ENCODE results near the gene FEZF1. TPM values are rescaled to one million over a fixed set of nuclear protein-coding genes. Genes with fewer than 3 reads are reported as not detected.

Gene FEZF1
- total RNA-seq: not detected in 2 replicates

DNA sequence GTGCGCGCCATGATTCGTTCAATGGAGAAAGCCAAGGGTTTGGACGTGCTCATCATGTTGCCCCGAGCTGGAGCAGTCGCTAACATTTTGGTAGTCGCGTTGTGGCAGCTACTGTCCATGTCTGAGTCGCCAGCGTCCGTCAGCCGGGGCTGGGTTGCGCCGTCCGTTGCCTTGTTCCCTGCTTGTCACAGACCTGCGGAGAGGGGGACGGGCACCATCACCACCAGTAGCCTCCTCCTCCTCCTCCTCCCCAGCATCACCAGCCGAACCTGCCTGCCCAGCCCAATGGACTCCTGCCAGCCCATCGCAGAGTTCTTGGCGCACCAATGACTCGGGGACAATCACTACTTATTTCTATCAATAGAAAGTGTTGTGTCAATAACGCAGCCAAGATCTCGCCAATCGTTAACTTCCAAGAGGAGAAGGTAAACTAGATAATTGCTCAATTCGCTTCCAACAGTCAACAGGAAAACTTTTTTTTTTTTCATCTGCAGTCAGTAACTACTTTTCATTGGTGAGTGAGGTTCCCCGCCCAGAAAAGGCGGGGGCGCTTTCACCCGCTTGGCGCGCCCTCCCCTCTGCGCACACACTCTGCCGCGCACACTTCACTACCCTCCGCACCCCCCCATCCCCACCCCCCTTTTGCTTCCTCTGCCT lies at the start of gene FEZF1:
TSS of gene FEZF1 (minus strand) at position 432 of the 657 bp plus-strand sequence. CDS start at position 119, 313 bp downstream.
- TF ChIP-seq, protein P1, sequence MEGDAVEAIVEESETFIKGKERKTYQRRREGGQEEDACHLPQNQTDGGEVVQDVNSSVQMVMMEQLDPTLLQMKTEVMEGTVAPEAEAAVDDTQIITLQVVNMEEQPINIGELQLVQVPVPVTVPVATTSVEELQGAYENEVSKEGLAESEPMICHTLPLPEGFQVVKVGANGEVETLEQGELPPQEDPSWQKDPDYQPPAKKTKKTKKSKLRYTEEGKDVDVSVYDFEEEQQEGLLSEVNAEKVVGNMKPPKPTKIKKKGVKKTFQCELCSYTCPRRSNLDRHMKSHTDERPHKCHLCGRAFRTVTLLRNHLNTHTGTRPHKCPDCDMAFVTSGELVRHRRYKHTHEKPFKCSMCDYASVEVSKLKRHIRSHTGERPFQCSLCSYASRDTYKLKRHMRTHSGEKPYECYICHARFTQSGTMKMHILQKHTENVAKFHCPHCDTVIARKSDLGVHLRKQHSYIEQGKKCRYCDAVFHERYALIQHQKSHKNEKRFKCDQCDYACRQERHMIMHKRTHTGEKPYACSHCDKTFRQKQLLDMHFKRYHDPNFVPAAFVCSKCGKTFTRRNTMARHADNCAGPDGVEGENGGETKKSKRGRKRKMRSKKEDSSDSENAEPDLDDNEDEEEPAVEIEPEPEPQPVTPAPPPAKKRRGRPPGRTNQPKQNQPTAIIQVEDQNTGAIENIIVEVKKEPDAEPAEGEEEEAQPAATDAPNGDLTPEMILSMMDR (IDR thresholded peaks at IDR 0.05; ENCODE audit: insufficient read depth, low read depth, low read length): no peak
- no peak within 1 kb of the TSS for H3K4me3 ChIP-seq (ENCODE audit: low read depth, low read length)
- DNase-seq (ENCODE audit: low read depth): peak; percentile 9

DNA sequence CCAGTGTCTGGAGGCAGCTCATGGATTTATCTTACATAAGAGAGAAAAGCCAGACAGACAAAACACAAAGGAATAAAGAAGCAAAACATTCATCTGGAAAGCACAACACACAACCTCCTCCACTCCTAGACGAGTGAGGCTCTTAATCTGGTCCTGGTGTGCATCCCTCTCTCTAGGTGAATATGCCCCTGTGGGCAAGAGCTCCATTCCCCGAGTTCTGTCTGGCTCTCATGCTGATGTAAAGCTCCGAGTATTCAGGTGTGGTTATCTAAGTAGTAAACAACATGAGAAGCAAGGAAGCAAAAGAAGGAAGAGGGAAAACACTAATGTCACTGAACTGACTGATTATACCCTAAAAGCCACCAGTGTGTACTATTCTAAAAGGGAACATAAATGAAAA lies 47.9 kb upstream of the FEZF1 start:
- TF ChIP-seq, protein P1 (IDR thresholded peaks at IDR 0.05; ENCODE audit: insufficient read depth, low read depth, low read length): no peak
- DNase-seq (ENCODE audit: low read depth): peak; percentile 1
- no peak overlapping the region for H3K4me3 ChIP-seq (ENCODE audit: low read depth, low read length)

DNA sequence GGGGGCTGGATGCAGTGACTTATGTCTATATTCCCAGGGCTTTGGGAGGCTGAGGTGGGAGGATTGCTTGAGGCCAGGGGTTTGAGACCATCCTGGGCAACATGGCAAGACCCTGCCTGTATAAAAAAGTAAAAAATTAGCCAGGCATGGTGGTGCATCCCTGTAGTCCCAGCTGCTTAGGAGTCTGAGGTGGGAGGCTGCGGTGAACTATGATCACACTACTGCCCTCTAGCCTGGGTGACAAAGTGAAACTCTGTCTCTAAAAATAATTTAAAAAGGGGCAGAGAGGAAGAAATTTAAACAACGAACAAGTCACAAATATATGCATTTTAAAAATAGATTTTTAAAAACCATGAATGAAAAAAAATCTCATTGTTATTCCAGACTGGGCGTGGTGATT lies 46.2 kb upstream of the FEZF1 start:
- TF ChIP-seq, protein P1 (IDR thresholded peaks at IDR 0.05; ENCODE audit: insufficient read depth, low read depth, low read length): no peak
- H3K4me3 ChIP-seq (ENCODE audit: low read depth, low read length): no peak overlapping the region
- DNase-seq (ENCODE audit: low read depth): no peak

DNA sequence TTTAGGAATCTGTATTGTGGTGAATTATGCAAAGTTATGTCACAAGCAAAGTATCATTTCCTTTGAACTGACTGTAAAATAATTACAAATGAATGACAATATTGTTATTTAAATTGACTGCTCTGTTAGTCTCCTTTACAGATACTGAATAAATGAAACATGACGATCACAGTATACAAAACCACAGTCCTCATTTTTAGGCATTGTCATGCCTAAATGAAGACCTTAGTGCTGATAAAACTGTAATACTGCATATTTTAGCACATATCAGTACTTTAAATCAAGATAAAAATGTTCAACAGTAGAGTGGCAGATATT lies 39.7 kb upstream of the FEZF1 start:
- no peak for DNase-seq (ENCODE audit: low read depth)
- TF ChIP-seq, protein P1 (IDR thresholded peaks at IDR 0.05; ENCODE audit: insufficient read depth, low read depth, low read length): no peak
- H3K4me3 ChIP-seq (ENCODE audit: low read depth, low read length): no peak overlapping the region

DNA sequence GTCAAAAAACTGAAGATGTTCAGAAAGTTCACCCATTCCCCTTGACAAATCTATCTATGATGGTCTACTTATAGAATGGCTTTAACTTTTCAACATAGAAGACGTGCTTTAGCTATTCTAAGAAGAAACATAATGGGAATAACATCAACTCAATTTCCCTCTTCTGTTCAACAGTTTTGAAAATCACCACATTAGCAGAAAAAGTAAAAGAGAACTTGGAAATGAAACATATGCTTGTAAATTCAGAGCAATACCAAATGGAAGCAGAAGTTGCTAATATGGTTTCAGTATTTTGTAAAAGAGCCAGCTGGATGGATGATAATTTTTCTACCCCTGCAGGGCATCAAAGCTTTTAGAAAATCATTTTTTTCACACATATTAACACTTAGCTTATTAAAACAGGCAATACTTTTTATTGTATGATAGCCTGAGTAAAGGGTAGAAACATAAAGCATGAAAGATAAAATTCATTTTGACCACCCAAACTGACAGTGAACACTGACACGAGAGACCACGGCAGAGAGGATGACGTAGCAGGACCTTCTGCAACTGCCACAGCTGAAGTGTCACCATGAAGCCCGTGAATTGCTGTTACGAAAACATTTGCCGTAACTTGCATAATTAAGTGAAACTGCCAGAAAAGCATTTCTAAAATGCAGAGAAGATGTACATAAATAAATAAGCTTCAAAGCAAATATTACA lies 39.2 kb upstream of the FEZF1 start:
- no peak overlapping the region for H3K4me3 ChIP-seq (ENCODE audit: low read depth, low read length)
- TF ChIP-seq, protein P1 (IDR thresholded peaks at IDR 0.05; ENCODE audit: insufficient read depth, low read depth, low read length): no peak
- DNase-seq (ENCODE audit: low read depth): no peak

DNA sequence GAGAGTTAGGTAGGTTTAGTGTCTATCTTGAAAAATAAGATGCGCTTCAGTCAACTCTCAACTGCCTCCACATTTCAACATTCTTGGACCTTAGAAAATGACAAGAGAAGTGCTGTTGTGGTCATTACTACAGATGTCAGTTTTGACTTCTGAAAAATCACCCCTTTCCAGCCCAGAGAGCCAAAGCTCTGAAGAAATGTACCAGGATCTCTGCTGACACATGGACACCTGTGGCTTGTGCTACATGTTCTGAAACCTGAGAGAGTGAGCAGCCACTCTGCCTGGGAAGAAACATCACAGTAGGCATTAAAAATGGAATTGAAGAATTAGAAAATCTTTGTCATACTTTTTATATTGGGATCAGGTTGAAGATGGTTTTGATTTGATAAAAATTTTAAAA lies 35.9 kb upstream of the FEZF1 start:
- H3K4me3 ChIP-seq (ENCODE audit: low read depth, low read length): no peak overlapping the region
- TF ChIP-seq, protein P1 (IDR thresholded peaks at IDR 0.05; ENCODE audit: insufficient read depth, low read depth, low read length): no peak
- DNase-seq (ENCODE audit: low read depth): no peak

All from fibroblast of villous mesenchyme (primary cell).